ENCODE data around the gene GREB1L.
"Not testable (repeated sequence)": the region's sequence is repeated elsewhere in the genome, so short reads cannot be mapped to it uniquely, and the experiment has no call there.

The GREB1L gene

GRCh38 chr18:21303895-21304294 lies 61.9 kb downstream of the GREB1L start:
- no peaks in the 10 kb centered on the region for H3K9me3 ChIP-seq (ENCODE audit: control insufficient read depth in 2 of 2, low read length in 2 of 2)
- no peak overlapping the region for H3K9ac ChIP-seq (ENCODE audit: low read length in 2 of 2)
- no peak overlapping the region for H3K27ac ChIP-seq (ENCODE audit: low read length)
- no peaks in the 10 kb centered on the region for H3K27me3 ChIP-seq (ENCODE audit: control insufficient read depth in 1 of 2, insufficient read depth in 2 of 2, low read length in 2 of 2)
- no peaks in the 10 kb centered on the region for H3K36me3 ChIP-seq (ENCODE audit: control insufficient read depth in 2 of 2, insufficient read depth in 2 of 2, low read length in 2 of 2)
- H3K4me3 ChIP-seq (ENCODE audit: low read length in 2 of 2): no peak overlapping the region
- H3K4me1 ChIP-seq (ENCODE audit: control insufficient read depth, insufficient read depth, low read length): peaks cover 2% of the 10 kb centered on the region

DNA sequence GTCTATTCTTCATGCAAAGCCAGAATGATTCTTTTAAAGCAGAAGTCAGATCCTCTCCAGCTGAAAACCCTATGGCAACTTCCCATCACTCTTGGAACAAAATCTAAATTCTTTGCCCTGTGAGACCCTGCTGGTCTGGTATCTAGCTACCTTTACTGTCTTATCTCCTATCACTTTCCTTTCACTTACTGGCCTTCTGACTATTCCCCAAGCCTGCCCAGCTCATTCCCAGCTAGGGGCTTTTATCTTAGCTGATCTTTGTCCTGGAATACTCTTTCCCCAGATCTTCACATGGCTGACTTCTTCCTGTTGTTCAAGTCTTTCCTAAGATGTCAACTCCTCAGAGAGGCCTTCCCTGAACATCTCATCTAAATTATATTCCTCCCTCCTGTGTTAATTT lies 63.6 kb downstream of the GREB1L start:
- Histone ChIP-seq H3K4me1 (ENCODE audit: control insufficient read depth, insufficient read depth, low read length) (peaks cover 1% of the 10 kb centered on the region), H3K9ac (ENCODE audit: low read length in 2 of 2) (no peak overlapping the region), H3K27ac (ENCODE audit: low read length) (no peak overlapping the region), H3K4me3 (ENCODE audit: low read length in 2 of 2) (no peak overlapping the region), H3K27me3 (ENCODE audit: control insufficient read depth in 1 of 2, insufficient read depth in 2 of 2, low read length in 2 of 2) (no peaks in the 10 kb centered on the region), H3K9me3 (ENCODE audit: control insufficient read depth in 2 of 2, low read length in 2 of 2) (no peaks in the 10 kb centered on the region), H3K36me3 (ENCODE audit: control insufficient read depth in 2 of 2, insufficient read depth in 2 of 2, low read length in 2 of 2) (no peaks in the 10 kb centered on the region)

GRCh38 chr18:21306368-21306767 lies 64.3 kb downstream of the GREB1L start:
- no peak overlapping the region for H3K27ac ChIP-seq (ENCODE audit: low read length)
- no peaks in the 10 kb centered on the region for H3K36me3 ChIP-seq (ENCODE audit: control insufficient read depth in 2 of 2, insufficient read depth in 2 of 2, low read length in 2 of 2)
- no peak overlapping the region for H3K4me3 ChIP-seq (ENCODE audit: low read length in 2 of 2)
- no peak overlapping the region for H3K9ac ChIP-seq (ENCODE audit: low read length in 2 of 2)
- H3K27me3 ChIP-seq (ENCODE audit: control insufficient read depth in 1 of 2, insufficient read depth in 2 of 2, low read length in 2 of 2): no peaks in the 10 kb centered on the region
- no peaks in the 10 kb centered on the region for H3K9me3 ChIP-seq (ENCODE audit: control insufficient read depth in 2 of 2, low read length in 2 of 2)
- no peaks in the 10 kb centered on the region for H3K4me1 ChIP-seq (ENCODE audit: control insufficient read depth, insufficient read depth, low read length)

DNA sequence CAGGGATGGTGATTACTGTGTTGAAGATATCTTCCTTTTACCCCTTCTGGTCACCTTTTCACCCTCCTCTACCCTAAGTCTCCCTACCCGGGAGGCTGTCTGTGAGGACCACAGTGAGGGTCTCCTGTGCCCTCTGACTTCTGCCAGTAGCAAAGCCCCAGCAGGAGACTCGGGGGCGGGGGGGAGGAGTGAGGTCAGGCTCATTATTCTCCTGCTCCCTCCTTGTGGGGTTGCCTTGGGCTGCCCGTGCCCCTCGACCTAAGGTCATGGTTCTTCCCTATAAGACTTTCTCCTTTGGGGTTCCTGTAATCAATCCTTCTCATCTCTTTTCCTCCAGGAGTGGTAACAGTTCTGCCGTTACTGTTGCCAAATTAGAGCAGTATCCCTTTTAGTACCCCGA lies 65.5 kb downstream of the GREB1L start:
- Histone ChIP-seq H3K27me3 (ENCODE audit: control insufficient read depth in 1 of 2, insufficient read depth in 2 of 2, low read length in 2 of 2) (no peaks in the 10 kb centered on the region), H3K27ac (ENCODE audit: low read length) (no peak overlapping the region), H3K4me3 (ENCODE audit: low read length in 2 of 2) (no peak overlapping the region), H3K36me3 (ENCODE audit: control insufficient read depth in 2 of 2, insufficient read depth in 2 of 2, low read length in 2 of 2) (no peaks in the 10 kb centered on the region), H3K9ac (ENCODE audit: low read length in 2 of 2) (no peak overlapping the region), H3K4me1 (ENCODE audit: control insufficient read depth, insufficient read depth, low read length) (no peaks in the 10 kb centered on the region), H3K9me3 (ENCODE audit: control insufficient read depth in 2 of 2, low read length in 2 of 2) (no peaks in the 10 kb centered on the region)

DNA sequence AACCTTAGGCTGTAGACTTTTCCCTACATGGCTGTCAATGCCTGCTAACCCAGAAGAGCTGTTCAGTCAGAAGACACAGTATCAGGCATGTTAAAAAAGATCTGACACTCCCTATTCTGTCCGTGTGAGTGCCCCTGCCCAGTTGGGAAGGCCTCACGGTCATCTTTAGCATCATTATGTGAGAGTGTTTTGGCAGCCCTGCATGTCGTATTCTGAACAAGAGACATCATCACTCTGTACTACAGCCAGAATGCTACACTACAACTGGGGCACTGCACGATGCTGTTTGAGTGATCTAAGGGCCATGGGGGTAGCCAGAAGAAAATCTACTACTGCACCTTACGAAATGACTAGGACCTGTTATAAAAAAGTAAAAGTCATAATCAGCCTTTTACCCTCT lies 67.2 kb downstream of the GREB1L start:
- no peaks in the 10 kb centered on the region for H3K9me3 ChIP-seq (ENCODE audit: control insufficient read depth in 2 of 2, low read length in 2 of 2)
- no peak overlapping the region for H3K4me3 ChIP-seq (ENCODE audit: low read length in 2 of 2)
- no peaks in the 10 kb centered on the region for H3K36me3 ChIP-seq (ENCODE audit: control insufficient read depth in 2 of 2, insufficient read depth in 2 of 2, low read length in 2 of 2)
- no peaks in the 10 kb centered on the region for H3K4me1 ChIP-seq (ENCODE audit: control insufficient read depth, insufficient read depth, low read length)
- H3K27me3 ChIP-seq (ENCODE audit: control insufficient read depth in 1 of 2, insufficient read depth in 2 of 2, low read length in 2 of 2): no peaks in the 10 kb centered on the region
- no peak overlapping the region for H3K9ac ChIP-seq (ENCODE audit: low read length in 2 of 2)
- H3K27ac ChIP-seq (ENCODE audit: low read length): no peak overlapping the region

- H3K4me3 ChIP-seq (ENCODE audit: low read length in 2 of 2); H3K9me3 ChIP-seq (ENCODE audit: control insufficient read depth in 2 of 2, low read length in 2 of 2); H3K9ac ChIP-seq (ENCODE audit: low read length in 2 of 2); H3K27ac ChIP-seq (ENCODE audit: low read length); H3K4me1 ChIP-seq (ENCODE audit: control insufficient read depth, insufficient read depth, low read length); H3K27me3 ChIP-seq (ENCODE audit: control insufficient read depth in 1 of 2, insufficient read depth in 2 of 2, low read length in 2 of 2); H3K36me3 ChIP-seq (ENCODE audit: control insufficient read depth in 2 of 2, insufficient read depth in 2 of 2, low read length in 2 of 2): not testable (repeated sequence)
These were observed 69.9 kb downstream of the GREB1L start for GRCh38 chr18:21311980-21312379.

DNA sequence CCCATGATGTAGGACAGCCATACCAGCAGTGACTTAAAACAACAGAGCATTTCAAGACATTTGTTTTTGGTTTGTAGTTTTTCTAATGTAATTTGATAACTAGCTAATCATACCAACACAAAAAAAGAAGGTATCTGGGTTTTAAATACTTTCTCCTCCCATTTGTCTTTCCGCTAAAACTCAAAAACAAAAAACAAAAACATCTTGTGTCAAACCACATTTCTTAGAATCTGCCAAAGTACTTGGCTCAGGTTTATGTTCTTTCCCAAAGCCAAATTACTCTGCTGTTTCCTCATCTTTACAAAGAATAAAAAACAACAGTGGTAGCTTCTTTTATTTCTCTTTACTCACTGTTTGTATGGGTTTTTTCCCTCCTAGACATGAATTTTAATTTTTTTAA lies 71.5 kb downstream of the GREB1L start:
- no peaks in the 10 kb centered on the region for H3K27me3 ChIP-seq (ENCODE audit: control insufficient read depth in 1 of 2, insufficient read depth in 2 of 2, low read length in 2 of 2)
- H3K4me3 ChIP-seq (ENCODE audit: low read length in 2 of 2): no peak overlapping the region
- H3K27ac ChIP-seq (ENCODE audit: low read length): no peak overlapping the region
- H3K4me1 ChIP-seq (ENCODE audit: control insufficient read depth, insufficient read depth, low read length): no peaks in the 10 kb centered on the region
- H3K36me3 ChIP-seq (ENCODE audit: control insufficient read depth in 2 of 2, insufficient read depth in 2 of 2, low read length in 2 of 2): no peaks in the 10 kb centered on the region
- no peak overlapping the region for H3K9ac ChIP-seq (ENCODE audit: low read length in 2 of 2)
- no peaks in the 10 kb centered on the region for H3K9me3 ChIP-seq (ENCODE audit: control insufficient read depth in 2 of 2, low read length in 2 of 2)

- no peaks in the 10 kb centered on the region for H3K36me3 ChIP-seq (ENCODE audit: control insufficient read depth in 2 of 2, insufficient read depth in 2 of 2, low read length in 2 of 2)
- H3K4me3 ChIP-seq (ENCODE audit: low read length in 2 of 2): no peak overlapping the region
- H3K9me3 ChIP-seq (ENCODE audit: control insufficient read depth in 2 of 2, low read length in 2 of 2): no peaks in the 10 kb centered on the region
- no peak overlapping the region for H3K27ac ChIP-seq (ENCODE audit: low read length)
- no peaks in the 10 kb centered on the region for H3K4me1 ChIP-seq (ENCODE audit: control insufficient read depth, insufficient read depth, low read length)
- H3K27me3 ChIP-seq (ENCODE audit: control insufficient read depth in 1 of 2, insufficient read depth in 2 of 2, low read length in 2 of 2): no peaks in the 10 kb centered on the region
- no peak overlapping the region for H3K9ac ChIP-seq (ENCODE audit: low read length in 2 of 2)
These were observed 72.7 kb downstream of the GREB1L start for GRCh38 chr18:21314724-21315123.

DNA sequence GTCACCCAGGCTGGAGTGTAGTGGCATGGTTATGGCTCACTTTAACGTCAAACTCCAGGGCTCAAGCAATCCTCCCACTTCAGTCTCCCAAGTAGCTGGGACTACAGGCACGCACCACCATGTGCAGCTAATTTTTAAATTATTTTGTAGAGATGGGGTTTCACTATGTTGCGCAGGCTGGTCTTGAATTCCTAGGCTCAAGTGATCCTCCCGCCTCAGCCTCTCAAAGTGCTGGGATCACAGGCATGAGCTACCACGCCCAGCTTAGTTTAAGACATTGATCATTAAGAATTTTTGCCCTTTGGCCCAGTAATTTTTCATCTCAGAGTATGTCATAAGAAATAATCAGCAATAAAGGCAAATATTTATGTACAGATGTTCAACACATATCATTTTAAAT lies 73.1 kb downstream of the GREB1L start:
- not testable (repeated sequence) for H3K9me3 ChIP-seq (ENCODE audit: control insufficient read depth in 2 of 2, low read length in 2 of 2); H3K27ac ChIP-seq (ENCODE audit: low read length); H3K27me3 ChIP-seq (ENCODE audit: control insufficient read depth in 1 of 2, insufficient read depth in 2 of 2, low read length in 2 of 2); H3K9ac ChIP-seq (ENCODE audit: low read length in 2 of 2); H3K4me3 ChIP-seq (ENCODE audit: low read length in 2 of 2); H3K36me3 ChIP-seq (ENCODE audit: control insufficient read depth in 2 of 2, insufficient read depth in 2 of 2, low read length in 2 of 2); H3K4me1 ChIP-seq (ENCODE audit: control insufficient read depth, insufficient read depth, low read length)

GRCh38 chr18:21315741-21316197 lies 73.7 kb downstream of the GREB1L start:
- H3K36me3 ChIP-seq (ENCODE audit: control insufficient read depth in 2 of 2, insufficient read depth in 2 of 2, low read length in 2 of 2): no peaks in the 10 kb centered on the region
- H3K9me3 ChIP-seq (ENCODE audit: control insufficient read depth in 2 of 2, low read length in 2 of 2): no peaks in the 10 kb centered on the region
- H3K9ac ChIP-seq (ENCODE audit: low read length in 2 of 2): no peak overlapping the region
- no peak overlapping the region for H3K27ac ChIP-seq (ENCODE audit: low read length)
- no peaks in the 10 kb centered on the region for H3K4me1 ChIP-seq (ENCODE audit: control insufficient read depth, insufficient read depth, low read length)
- no peaks in the 10 kb centered on the region for H3K27me3 ChIP-seq (ENCODE audit: control insufficient read depth in 1 of 2, insufficient read depth in 2 of 2, low read length in 2 of 2)
- H3K4me3 ChIP-seq (ENCODE audit: low read length in 2 of 2): no peak overlapping the region

- Histone ChIP-seq H3K27ac (ENCODE audit: low read length) (no peak overlapping the region), H3K36me3 (ENCODE audit: control insufficient read depth in 2 of 2, insufficient read depth in 2 of 2, low read length in 2 of 2) (no peaks in the 10 kb centered on the region), H3K27me3 (ENCODE audit: control insufficient read depth in 1 of 2, insufficient read depth in 2 of 2, low read length in 2 of 2) (no peaks in the 10 kb centered on the region), H3K4me1 (ENCODE audit: control insufficient read depth, insufficient read depth, low read length) (no peaks in the 10 kb centered on the region), H3K4me3 (ENCODE audit: low read length in 2 of 2) (no peak overlapping the region), H3K9ac (ENCODE audit: low read length in 2 of 2) (no peak overlapping the region), H3K9me3 (ENCODE audit: control insufficient read depth in 2 of 2, low read length in 2 of 2) (no peaks in the 10 kb centered on the region)
These were observed 74.3 kb downstream of the GREB1L start for GRCh38 chr18:21316296-21316695.

- Histone ChIP-seq H3K27me3 (ENCODE audit: control insufficient read depth in 1 of 2, insufficient read depth in 2 of 2, low read length in 2 of 2) (no peaks in the 10 kb centered on the region), H3K4me1 (ENCODE audit: control insufficient read depth, insufficient read depth, low read length) (no peaks in the 10 kb centered on the region), H3K27ac (ENCODE audit: low read length) (no peak overlapping the region), H3K36me3 (ENCODE audit: control insufficient read depth in 2 of 2, insufficient read depth in 2 of 2, low read length in 2 of 2) (no peaks in the 10 kb centered on the region), H3K4me3 (ENCODE audit: low read length in 2 of 2) (no peak overlapping the region), H3K9ac (ENCODE audit: low read length in 2 of 2) (no peak overlapping the region), H3K9me3 (ENCODE audit: control insufficient read depth in 2 of 2, low read length in 2 of 2) (no peaks in the 10 kb centered on the region)
These were observed 79.7 kb downstream of the GREB1L start for GRCh38 chr18:21321711-21322110.
